ENCODE data around the gene NOC4L.
"Not testable (repeated sequence)": the region's sequence is repeated elsewhere in the genome, so short reads cannot be mapped to it uniquely, and the experiment has no call there.

Gene NOC4L

DNA sequence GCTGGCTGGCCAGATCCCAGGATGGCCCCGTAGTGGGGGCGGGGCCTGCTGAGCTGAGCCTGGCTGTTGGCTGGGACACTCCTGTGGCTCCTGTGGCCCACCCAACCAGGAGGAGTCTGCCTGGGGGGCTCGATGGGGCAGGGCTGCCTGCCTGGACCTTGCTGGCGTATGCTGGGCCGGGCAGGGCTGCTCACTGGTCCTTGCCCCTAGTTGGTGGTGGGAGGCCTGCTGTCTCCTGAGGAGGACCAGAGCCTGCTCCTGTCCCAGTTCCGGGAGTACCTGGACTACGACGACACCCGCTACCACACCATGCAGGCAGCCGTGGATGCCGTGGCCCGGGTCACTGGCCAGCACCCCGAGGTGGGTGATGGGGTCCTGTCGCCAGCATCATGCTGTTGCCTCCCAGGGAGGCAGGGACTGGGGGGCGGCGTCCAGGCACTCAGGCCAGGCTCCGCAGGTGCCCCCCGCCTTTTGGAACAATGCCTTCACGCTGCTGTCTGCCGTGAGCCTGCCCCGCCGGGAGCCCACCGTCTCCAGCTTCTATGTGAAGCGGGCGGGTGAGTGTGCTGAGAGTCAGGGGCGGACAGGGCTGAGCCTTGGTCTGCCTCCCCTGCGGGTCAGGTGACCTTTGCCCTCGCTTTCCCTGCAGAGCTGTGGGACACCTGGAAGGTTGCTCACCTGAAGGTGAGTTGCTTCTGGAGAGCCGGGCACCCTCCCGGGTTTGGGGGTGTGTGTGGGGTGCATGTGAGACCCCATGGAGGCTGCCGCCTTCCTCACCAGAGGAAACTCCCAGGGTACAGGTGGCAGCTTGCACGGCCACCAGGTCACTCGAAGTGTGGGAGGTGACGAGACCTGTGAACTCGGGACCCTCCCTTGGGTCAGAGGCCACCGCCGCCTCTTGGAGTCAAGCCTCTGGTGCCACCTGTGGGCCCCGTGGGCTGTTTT, 3.4 kb downstream of the NOC4L start:
- peaks cover 10% of the 10 kb centered on the region for H3K36me3 ChIP-seq (ENCODE audit: control insufficient read depth, insufficient read depth, low read length)
- H3K27me3 ChIP-seq (replicated peaks; ENCODE audit: control insufficient read depth, insufficient read depth, low read length) = no peaks in the 10 kb centered on the region
- H3K4me3 ChIP-seq (replicated peaks; ENCODE audit: low read depth, low read length) = no peak overlapping the region
- no peak for TF ChIP-seq CTCF (IDR thresholded peaks at IDR 0.05; ENCODE audit: insufficient read depth, low read length, poor library complexity, severe bottlenecking)
- no peak for DNase-seq (ENCODE audit: extremely low read depth, insufficient read length)

- H3K27me3 ChIP-seq (replicated peaks; ENCODE audit: control insufficient read depth, insufficient read depth, low read length) = no peaks in the 10 kb centered on the region
- DNase-seq (ENCODE audit: extremely low read depth, insufficient read length) = no peak
- H3K36me3 ChIP-seq (ENCODE audit: control insufficient read depth, insufficient read depth, low read length) = peaks cover 10% of the 10 kb centered on the region
- no peak for TF ChIP-seq CTCF (IDR thresholded peaks at IDR 0.05; ENCODE audit: insufficient read depth, low read length, poor library complexity, severe bottlenecking)
- H3K4me3 ChIP-seq (replicated peaks; ENCODE audit: low read depth, low read length) = no peak overlapping the region
Observed at GRCh38 chr12:132148368-132149045, 4.2 kb downstream of the NOC4L start.

DNA sequence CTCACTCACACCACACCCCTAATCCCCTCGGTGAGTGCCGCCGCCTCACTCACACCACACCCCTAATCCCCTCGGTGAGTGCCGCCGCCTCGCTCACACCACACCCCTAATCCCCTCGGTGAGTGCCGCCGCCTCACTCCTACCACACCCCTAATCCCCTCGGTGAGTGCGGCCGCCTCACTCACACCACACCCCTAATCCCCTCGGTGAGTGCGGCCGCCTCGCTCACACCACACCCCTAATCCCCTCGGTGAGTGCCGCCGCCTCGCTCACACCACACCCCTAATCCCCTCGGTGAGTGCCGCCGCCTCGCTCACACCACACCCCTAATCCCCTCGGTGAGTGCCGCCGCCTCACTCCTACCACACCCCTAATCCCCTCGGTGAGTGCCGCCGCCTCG, 5.3 kb downstream of the NOC4L start:
- not testable (repeated sequence) for H3K4me3 ChIP-seq (replicated peaks; ENCODE audit: low read depth, low read length); DNase-seq (ENCODE audit: extremely low read depth, insufficient read length); H3K27me3 ChIP-seq (replicated peaks; ENCODE audit: control insufficient read depth, insufficient read depth, low read length)
- peaks cover 10% of the 10 kb centered on the region for H3K36me3 ChIP-seq (ENCODE audit: control insufficient read depth, insufficient read depth, low read length)

- Histone ChIP-seq H3K4me3 (replicated peaks; ENCODE audit: low read depth, low read length) (no peak overlapping the region), H3K36me3 (ENCODE audit: control insufficient read depth, insufficient read depth, low read length) (peaks cover 10% of the 10 kb centered on the region), H3K27me3 (replicated peaks; ENCODE audit: control insufficient read depth, insufficient read depth, low read length) (no peaks in the 10 kb centered on the region)
- DNase-seq (ENCODE audit: extremely low read depth, insufficient read length) = no peak
- no peak for TF ChIP-seq CTCF (IDR thresholded peaks at IDR 0.05; ENCODE audit: insufficient read depth, low read length, poor library complexity, severe bottlenecking)
Observed at GRCh38 chr12:132150780-132151144, 6.5 kb downstream of the NOC4L start.

DNA sequence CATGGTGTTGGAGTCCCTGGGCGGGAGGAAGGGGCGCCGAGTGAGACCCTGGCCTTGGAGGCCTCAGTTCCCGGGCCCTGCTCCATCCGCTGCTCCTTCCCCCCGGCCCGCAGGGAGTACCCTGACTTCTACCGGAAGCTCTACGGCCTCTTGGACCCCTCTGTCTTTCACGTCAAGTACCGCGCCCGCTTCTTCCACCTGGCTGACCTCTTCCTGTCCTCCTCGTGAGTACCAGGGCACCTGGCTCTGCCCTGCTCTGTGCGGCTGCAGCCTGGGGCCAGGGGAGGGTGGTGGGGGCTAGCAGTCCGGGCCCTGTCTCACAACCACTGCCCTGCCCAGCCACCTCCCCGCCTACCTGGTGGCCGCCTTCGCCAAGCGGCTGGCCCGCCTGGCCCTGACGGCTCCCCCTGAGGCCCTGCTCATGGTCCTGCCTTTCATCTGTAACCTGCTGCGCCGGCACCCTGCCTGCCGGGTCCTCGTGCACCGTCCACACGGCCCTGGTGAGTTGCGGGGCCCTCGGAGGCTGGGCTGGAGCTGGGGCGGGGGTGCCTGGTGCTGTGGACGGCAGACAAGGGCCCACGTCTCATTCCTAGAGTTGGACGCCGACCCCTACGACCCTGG, 7.0 kb downstream of the NOC4L start:
- Histone ChIP-seq H3K36me3 (ENCODE audit: control insufficient read depth, insufficient read depth, low read length) (peaks cover 10% of the 10 kb centered on the region), H3K27me3 (replicated peaks; ENCODE audit: control insufficient read depth, insufficient read depth, low read length) (no peaks in the 10 kb centered on the region), H3K4me3 (replicated peaks; ENCODE audit: low read depth, low read length) (no peak overlapping the region)
- TF ChIP-seq CTCF (IDR thresholded peaks at IDR 0.05; ENCODE audit: insufficient read depth, low read length, poor library complexity, severe bottlenecking) = no peak
- no peak for DNase-seq (ENCODE audit: extremely low read depth, insufficient read length)
